ENCODE data around the gene STBD1. TPM values are rescaled to one million over a fixed set of nuclear protein-coding genes. Genes with fewer than 3 reads are reported as not detected.

STBD1 gene
- total RNA-seq, 1 donor from 2014 or later, result 0.09 TPM

- no peak overlapping the region for H3K4me3 Mint-ChIP-seq
- ChIA-PET POLR2A (no interaction called here), CTCF (no interaction called here)
- H3K27ac Mint-ChIP-seq, result no peak overlapping the region
- H3K36me3 Mint-ChIP-seq (ENCODE audit: low read depth), result no peaks in the 10 kb centered on the region
- H3K27me3 Mint-ChIP-seq, result peaks cover 1% of the 10 kb centered on the region
- no peak for DNase-seq
- no peak for TF ChIP-seq CTCF (IDR thresholded peaks at IDR 0.05)
- H3K9me3 Mint-ChIP-seq, result no peaks in the 10 kb centered on the region
- H3K4me1 Mint-ChIP-seq, result no peaks in the 10 kb centered on the region
- no peak for ATAC-seq (ENCODE audit: low read depth)
- intact Hi-C loops (cut with micrococcal nuclease), result no loop called here
Observed at GRCh38 chr4:76339364-76339763, 32.8 kb downstream of the STBD1 start.

- POLR2A ChIA-PET, result no interaction called here
- intact Hi-C loops (cut with micrococcal nuclease), result no loop called here
- Mint-ChIP-seq H3K27ac (no peak overlapping the region), H3K4me3 (no peak overlapping the region), H3K36me3 (ENCODE audit: low read depth) (no peaks in the 10 kb centered on the region), H3K9me3 (no peaks in the 10 kb centered on the region), H3K4me1 (no peaks in the 10 kb centered on the region), H3K27me3 (peaks cover 2% of the 10 kb centered on the region)
- CTCF ChIA-PET, result no interaction called here
- no peak for TF ChIP-seq CTCF (IDR thresholded peaks at IDR 0.05)
- DNase-seq (no peak), ATAC-seq (ENCODE audit: low read depth) (no peak)
Observed at GRCh38 chr4:76341063-76341462, 34.5 kb downstream of the STBD1 start.

GRCh38 chr4:76342191-76342590, 35.7 kb downstream of the STBD1 start:
- ATAC-seq (ENCODE audit: low read depth), result no peak
- Mint-ChIP-seq H3K9me3 (peaks cover 4% of the 10 kb centered on the region), H3K27me3 (peaks cover 2% of the 10 kb centered on the region), H3K27ac (no peak overlapping the region), H3K4me1 (no peaks in the 10 kb centered on the region), H3K36me3 (ENCODE audit: low read depth) (no peaks in the 10 kb centered on the region), H3K4me3 (no peak overlapping the region)
- DNase-seq, result no peak
- intact Hi-C loops (cut with micrococcal nuclease), result no loop called here
- TF ChIP-seq CTCF (IDR thresholded peaks at IDR 0.05), result no peak
- CTCF ChIA-PET, result no interaction called here
- POLR2A ChIA-PET, result no interaction called here

GRCh38 chr4:76342803-76343202, 36.3 kb downstream of the STBD1 start:
- H3K27me3 Mint-ChIP-seq, result peaks cover 2% of the 10 kb centered on the region
- intact Hi-C loops (cut with micrococcal nuclease), result no loop called here
- peaks cover 9% of the 10 kb centered on the region for H3K9me3 Mint-ChIP-seq
- CTCF ChIA-PET, result no interaction called here
- DNase-seq, result no peak
- H3K27ac Mint-ChIP-seq, result no peak overlapping the region
- no peak overlapping the region for H3K4me3 Mint-ChIP-seq
- H3K4me1 Mint-ChIP-seq, result no peaks in the 10 kb centered on the region
- TF ChIP-seq CTCF (IDR thresholded peaks at IDR 0.05), result no peak
- POLR2A ChIA-PET, result no interaction called here
- H3K36me3 Mint-ChIP-seq (ENCODE audit: low read depth), result no peaks in the 10 kb centered on the region
- ATAC-seq (ENCODE audit: low read depth), result no peak

- H3K9me3 Mint-ChIP-seq, result peaks cover 21% of the 10 kb centered on the region
- no peak overlapping the region for H3K4me3 Mint-ChIP-seq
- no peak overlapping the region for H3K27ac Mint-ChIP-seq
- intact Hi-C loops (cut with micrococcal nuclease), result no loop called here
- TF ChIP-seq CTCF (IDR thresholded peaks at IDR 0.05), result no peak
- ChIA-PET POLR2A (no interaction called here), CTCF (interaction anchor here (0.7 kb wide), 1 partner anchor 24 kb away, joined by 3 read pairs; no protein-coding TSS in a partner anchor)
- H3K27me3 Mint-ChIP-seq, result peaks cover 5% of the 10 kb centered on the region
- ATAC-seq (ENCODE audit: low read depth), result no peak
- H3K4me1 Mint-ChIP-seq, result peaks cover 6% of the 10 kb centered on the region
- DNase-seq, result no peak
- no peaks in the 10 kb centered on the region for H3K36me3 Mint-ChIP-seq (ENCODE audit: low read depth)
Observed at GRCh38 chr4:76354517-76355473, 48.3 kb downstream of the STBD1 start.

Data from activated B cell treated with CpG ODN at 0.5 μM for 24 hours (primary cell).